CD4-positive, alpha-beta T cell treated with Interleukin-17A for 4 hours (primary cell): ENCODE measurements around the gene NTMT2.

Experiments used
- DNase-seq: peaks from one replicate; pipeline ENCODE4 v3.0.0-alpha.2; 2020; ENCODE audit warnings: mixed read lengths

The NTMT2 gene

DNA sequence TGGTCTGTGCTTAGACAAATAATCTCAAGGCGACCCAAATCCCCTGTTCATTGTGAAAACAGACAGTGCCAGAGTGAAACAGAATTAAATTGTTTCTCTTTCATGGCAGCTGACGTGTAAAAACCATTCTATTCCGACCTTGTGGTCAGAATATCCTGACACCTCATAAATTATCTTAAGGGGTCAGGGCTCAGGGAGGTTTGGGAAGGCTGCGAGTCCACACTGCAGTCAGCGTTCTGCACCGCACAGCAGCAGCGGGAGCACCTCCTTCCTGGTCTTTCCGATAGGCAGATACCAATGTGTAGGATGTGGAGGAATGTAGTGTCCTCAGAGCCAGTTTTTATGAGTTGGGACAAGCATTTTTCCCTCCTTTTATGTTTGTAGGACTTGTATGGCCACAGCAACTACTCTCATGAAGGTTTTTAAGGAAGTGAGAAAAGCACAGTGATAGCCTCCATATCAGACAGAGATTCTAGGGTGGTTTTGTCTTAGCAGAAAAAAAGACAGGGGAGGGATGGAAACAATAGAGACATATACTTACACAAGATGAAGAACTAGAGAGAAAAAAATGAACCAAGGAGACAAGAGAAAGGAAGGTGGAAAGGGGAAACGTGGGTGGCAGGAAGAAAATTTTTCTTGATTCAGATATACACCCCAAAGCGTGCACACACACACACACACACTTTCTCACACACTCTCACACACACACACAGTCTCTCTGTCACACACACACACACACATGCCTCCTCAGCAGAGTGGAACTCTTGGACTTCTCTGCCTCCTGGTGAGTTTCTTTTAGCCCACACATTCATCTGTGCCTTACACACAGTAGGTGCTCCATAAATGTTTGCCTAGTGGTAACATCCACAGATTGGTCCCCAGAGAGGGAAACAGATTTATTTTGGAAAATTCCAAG lies 68.6 kb downstream of the NTMT2 start:
- no peak for DNase-seq

DNA sequence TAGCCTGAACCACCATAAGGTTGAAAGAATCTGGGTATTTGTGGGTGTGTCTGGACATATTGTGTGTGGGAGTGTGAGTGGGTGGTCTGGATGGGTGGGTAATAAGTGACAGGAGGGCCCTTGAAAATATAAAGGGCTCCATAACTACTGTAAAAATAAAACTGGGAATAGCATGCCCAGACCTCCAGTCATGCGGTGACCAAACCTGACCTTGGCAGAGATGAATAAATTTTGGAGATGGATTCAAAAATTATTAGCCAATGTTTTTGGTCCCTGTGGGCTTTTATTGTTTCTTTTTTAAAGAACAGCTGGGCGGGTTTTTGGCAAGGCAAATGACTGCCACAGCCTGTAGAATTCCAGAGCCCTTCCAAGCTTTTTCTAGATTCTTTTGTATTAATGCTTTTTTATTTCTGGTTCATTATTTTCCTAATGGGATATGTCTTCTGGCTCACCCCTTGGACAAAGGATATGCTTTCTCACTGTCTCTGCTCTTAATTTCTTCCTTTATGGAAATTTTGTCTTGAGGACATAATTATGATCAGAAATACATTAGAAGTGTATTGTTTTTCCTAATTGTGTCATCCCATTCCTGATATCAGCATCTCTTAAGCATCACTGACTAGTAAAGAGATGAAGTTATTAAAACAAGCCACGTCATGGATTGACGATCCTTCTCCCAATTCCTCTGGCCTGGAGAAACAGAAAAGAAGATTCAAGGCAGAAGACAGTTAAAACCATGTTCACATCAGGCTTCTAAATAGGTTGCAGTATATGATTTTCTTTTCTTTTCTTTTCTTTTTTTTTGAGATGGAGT lies 69.5 kb downstream of the NTMT2 start:
- no peak for DNase-seq

DNA sequence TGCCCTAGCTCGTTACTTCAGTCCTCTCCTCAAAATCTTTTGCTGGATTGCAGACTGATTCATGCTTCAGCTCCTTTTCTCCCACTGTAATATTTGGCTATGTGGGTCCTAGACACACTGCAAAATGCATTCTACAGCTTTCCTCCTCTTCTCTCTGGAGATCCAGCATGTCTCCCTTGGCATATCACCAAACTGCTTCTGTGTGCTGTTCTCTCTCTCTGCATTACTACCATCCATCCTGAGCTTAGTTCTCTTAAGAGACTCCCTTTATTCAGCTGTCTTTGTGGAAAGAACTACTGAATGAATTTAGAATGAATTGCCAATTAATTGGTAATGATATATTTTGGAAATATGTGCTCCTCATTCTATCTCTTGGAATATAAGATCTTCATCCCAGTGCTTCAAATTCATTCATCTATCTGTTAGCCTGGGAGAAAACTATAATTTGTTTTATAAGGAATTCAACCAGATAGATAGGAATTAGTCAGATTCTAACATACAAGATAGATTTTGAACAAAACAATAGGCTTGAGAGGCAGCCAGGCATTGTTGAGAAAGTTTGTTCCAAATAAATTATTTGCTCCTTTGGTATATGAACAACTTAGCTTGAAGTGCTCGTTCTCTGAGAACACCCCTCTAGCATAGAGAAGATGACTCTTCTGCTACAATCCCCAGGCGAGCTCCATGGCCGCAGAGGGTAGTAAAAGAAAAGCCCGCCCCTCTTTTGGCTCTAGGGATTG lies 71.9 kb downstream of the NTMT2 start:
- DNase-seq = no peak

- DNase-seq = no peak
Observed at GRCh38 chr1:170218257-170218650, 72.5 kb downstream of the NTMT2 start.
